Astrocyte (in vitro differentiated cells and primary cell): ENCODE measurements around the gene IGFBP1. TPM values are rescaled to one million over a fixed set of nuclear protein-coding genes. Genes with fewer than 3 reads are reported as not detected.

ENCODE experiments used
- DNase-seq: peaks from one replicate; pipeline ENCODE4 v3.0.0-alpha.2; 2010; ENCODE audit warnings: low read depth
- FAIRE-seq: peaks from 2 replicates; lab custom pipeline; 2011; peaks lifted over from hg19 to GRCh38; lab: Jason Lieb, UNC
- H2AFZ ChIP-seq: 2 replicates; pipeline ENCODE4 v1.6.0; 2012; ENCODE audit warnings: low read depth, low read length, inconsistent platforms
- H3K27ac ChIP-seq: 2 replicates; pipeline ENCODE4 v1.5.1; 2011; ENCODE audit warnings: low read depth, low read length, inconsistent platforms
- H3K27me3 ChIP-seq: 2 replicates; pipeline ENCODE4 v1.6.0; 2011; ENCODE audit warnings: low read length, inconsistent platforms; ENCODE audit not compliant: insufficient read depth
- H3K36me3 ChIP-seq: 2 replicates; pipeline ENCODE4 v1.5.1; 2011; ENCODE audit warnings: low read length, inconsistent platforms; ENCODE audit not compliant: insufficient read depth
- H3K4me1 ChIP-seq: 2 replicates; pipeline ENCODE4 v1.5.1; 2011; ENCODE audit warnings: low read length, inconsistent platforms; ENCODE audit not compliant: insufficient read depth
- H3K4me2 ChIP-seq: 2 replicates; pipeline ENCODE4 v1.6.0; 2012; ENCODE audit warnings: low read length, inconsistent platforms
- H3K4me3 ChIP-seq: 2 replicates; pipeline ENCODE4 v1.5.1; 2011; ENCODE audit warnings: low read depth, mild to moderate bottlenecking, low read length, inconsistent platforms; ENCODE audit not compliant: insufficient read depth
- H3K79me2 ChIP-seq: 2 replicates; pipeline ENCODE4 v1.6.0; 2012; ENCODE audit warnings: mild to moderate bottlenecking, low read length, inconsistent platforms; ENCODE audit not compliant: insufficient read depth
- H3K9ac ChIP-seq: 2 replicates; pipeline ENCODE4 v1.6.0; 2012; ENCODE audit warnings: mild to moderate bottlenecking, low read length, inconsistent platforms
- H3K9me3 ChIP-seq: 2 replicates; pipeline ENCODE4 v1.5.1; 2012; ENCODE audit warnings: low read depth, mild to moderate bottlenecking, low read length, inconsistent platforms; ENCODE audit not compliant: insufficient read depth
- H4K20me1 ChIP-seq: 2 replicates; pipeline ENCODE4 v1.6.0; 2012; ENCODE audit warnings: low read length, inconsistent platforms; ENCODE audit not compliant: insufficient read depth
- H3K27ac Mint-ChIP-seq: one replicate; pipeline ENCODE4 v1.8.0; 2021; ENCODE audit warnings: mild to moderate bottlenecking, mixed read lengths; ENCODE audit not compliant: unreplicated experiment
- H3K27me3 Mint-ChIP-seq: one replicate; pipeline ENCODE4 v1.8.0; 2021; ENCODE audit warnings: low read depth, mixed read lengths; ENCODE audit not compliant: unreplicated experiment
- H3K36me3 Mint-ChIP-seq: one replicate; pipeline ENCODE4 v1.8.0; 2021; ENCODE audit warnings: low read depth, mixed read lengths; ENCODE audit not compliant: unreplicated experiment
- H3K4me1 Mint-ChIP-seq: one replicate; pipeline ENCODE4 v1.8.0; 2021; ENCODE audit warnings: low read depth, mixed read lengths; ENCODE audit not compliant: unreplicated experiment
- H3K4me3 Mint-ChIP-seq: one replicate; pipeline ENCODE4 v1.8.0; 2021; ENCODE audit warnings: mild to moderate bottlenecking, moderate library complexity, mixed read lengths; ENCODE audit not compliant: unreplicated experiment
- H3K9me3 Mint-ChIP-seq: one replicate; pipeline ENCODE4 v1.8.0; 2021; ENCODE audit warnings: mild to moderate bottlenecking, mixed read lengths; ENCODE audit not compliant: unreplicated experiment
- CTCF ChIP-seq: IDR thresholded peaks from 2 replicates; pipeline ENCODE4 v1.5.1; 2011; ENCODE audit warnings: low read depth, mild to moderate bottlenecking, inconsistent platforms, low read length, moderate library complexity; ENCODE audit not compliant: insufficient read depth
- EZH2 ChIP-seq: IDR thresholded peaks from 2 replicates; pipeline ENCODE4 v1.6.1; 2012; ENCODE audit warnings: mild to moderate bottlenecking, low read length, inconsistent platforms; ENCODE audit not compliant: insufficient read depth
- total RNA-seq: library from RNA; stranded (reverse); gene quantifications from 2 replicates; pipeline ENCODE4 v1.2.1, GENCODE V29; 2021

IGFBP1 gene
- total RNA-seq, 1 donor from 2014 or later: not detected

DNA sequence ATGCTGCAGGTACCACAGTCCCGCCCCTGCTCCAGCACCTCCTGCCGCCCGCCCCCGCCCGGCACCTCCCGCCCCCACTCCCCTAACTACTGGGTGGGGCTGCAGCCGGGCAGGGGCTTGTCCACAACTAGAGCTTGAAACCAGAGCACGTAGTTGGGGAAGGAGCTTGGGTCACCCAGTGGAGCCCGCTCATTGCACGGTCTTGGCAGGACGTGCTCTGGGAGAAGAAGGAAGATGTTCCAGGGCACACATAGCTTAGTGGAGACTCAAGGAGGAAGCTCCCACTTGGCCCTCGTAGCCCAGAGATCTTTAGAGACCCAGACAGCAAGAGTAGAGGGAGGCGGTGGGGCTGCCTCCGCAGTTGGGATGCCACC, 692 bp downstream of the IGFBP1 start:
- H3K36me3 Mint-ChIP-seq: no peaks in the 10 kb centered on the region
- TF ChIP-seq CTCF: no peak
- no peak for TF ChIP-seq EZH2
- H3K9me3 ChIP-seq: no peaks in the 10 kb centered on the region
- no peak overlapping the region for H3K9ac ChIP-seq
- no peak overlapping the region for H3K27ac ChIP-seq
- FAIRE-seq: no peak
- peak overlapping the region; percentile 91 for H3K4me2 ChIP-seq
- no peak overlapping the region for H3K27ac Mint-ChIP-seq
- peak overlapping the region; percentile 40 for H3K4me3 Mint-ChIP-seq
- peaks cover 70% of the 10 kb centered on the region for H3K27me3 Mint-ChIP-seq
- H3K4me1 ChIP-seq: peaks cover 14% of the 10 kb centered on the region
- no peaks in the 10 kb centered on the region for H3K9me3 Mint-ChIP-seq
- no peaks in the 10 kb centered on the region for H3K36me3 ChIP-seq
- no peaks in the 10 kb centered on the region for H4K20me1 ChIP-seq
- peaks cover 3% of the 10 kb centered on the region for H3K4me1 Mint-ChIP-seq
- peaks cover 2% of the 10 kb centered on the region for H3K27me3 ChIP-seq
- no peaks in the 10 kb centered on the region for H3K79me2 ChIP-seq
- H2AFZ ChIP-seq: peak overlapping the region; percentile 82
- H3K4me3 ChIP-seq: peak overlapping the region; percentile 46
- no peak for DNase-seq

GRCh38 chr7:45889367-45890067, 1.2 kb downstream of the IGFBP1 start:
- Histone ChIP-seq H3K36me3 (no peaks in the 10 kb centered on the region), H3K4me2 (peak overlapping the region; percentile 91), H4K20me1 (no peaks in the 10 kb centered on the region), H3K9me3 (no peaks in the 10 kb centered on the region), H3K9ac (no peak overlapping the region), H3K79me2 (no peaks in the 10 kb centered on the region), H3K27me3 (peaks cover 2% of the 10 kb centered on the region), H3K27ac (no peak overlapping the region), H3K4me3 (no peak overlapping the region), H2AFZ (no peak overlapping the region), H3K4me1 (peaks cover 14% of the 10 kb centered on the region)
- Mint-ChIP-seq H3K27me3 (peaks cover 73% of the 10 kb centered on the region), H3K4me1 (peaks cover 3% of the 10 kb centered on the region), H3K4me3 (no peak overlapping the region), H3K36me3 (no peaks in the 10 kb centered on the region), H3K9me3 (no peaks in the 10 kb centered on the region), H3K27ac (no peak overlapping the region)
- TF ChIP-seq CTCF (no peak), EZH2 (no peak)
- DNase-seq: no peak
- FAIRE-seq: no peak
